H9 (cell line): ENCODE data around the gene SMC3. TPM values are rescaled to one million over a fixed set of nuclear protein-coding genes. Genes with fewer than 3 reads are reported as not detected.

Experiments used
- DNase-seq: peaks from one replicate; pipeline ENCODE4 v3.0.0-alpha.2; 2017
- H2AFZ ChIP-seq: one replicate; pipeline ENCODE4 v1.6.1; 2013; ENCODE audit warnings: mild to moderate bottlenecking, low read length, control low read depth, moderate library complexity
- H2AK5ac ChIP-seq: 2 replicates; pipeline ENCODE4 v1.6.1; 2013; ENCODE audit warnings: low read length, control low read depth, mixed read lengths; ENCODE audit not compliant: insufficient read length
- H2BK120ac ChIP-seq: one replicate; pipeline ENCODE4 v1.6.1; 2013; ENCODE audit warnings: low read depth, mild to moderate bottlenecking, low read length, control low read depth, inconsistent platforms; ENCODE audit not compliant: poor library complexity, severe bottlenecking
- H2BK12ac ChIP-seq: 2 replicates; pipeline ENCODE4 v1.6.1; 2013; ENCODE audit warnings: low read length, control low read depth, mixed read lengths, low read depth; ENCODE audit not compliant: insufficient read length
- H2BK15ac ChIP-seq: 2 replicates; pipeline ENCODE4 v1.6.1; 2013; ENCODE audit warnings: low read depth, low read length, control low read depth
- H2BK20ac ChIP-seq: one replicate; pipeline ENCODE4 v1.6.1; 2013; ENCODE audit warnings: low read depth, mild to moderate bottlenecking, low read length, control low read depth, inconsistent platforms; ENCODE audit not compliant: poor library complexity, severe bottlenecking
- H2BK5ac ChIP-seq: 2 replicates; pipeline ENCODE4 v1.6.1; 2013; ENCODE audit warnings: low read length, control low read depth, mixed read lengths; ENCODE audit not compliant: insufficient read length
- H3K14ac ChIP-seq: 2 replicates; pipeline ENCODE4 v1.6.1; 2013; ENCODE audit warnings: low read length, control low read depth; ENCODE audit not compliant: insufficient read depth
- H3K18ac ChIP-seq: 2 replicates; pipeline ENCODE4 v1.6.1; 2013; ENCODE audit warnings: low read depth, mild to moderate bottlenecking, mixed read lengths, low read length, control low read depth; ENCODE audit not compliant: insufficient read length
- H3K23ac ChIP-seq: 2 replicates; pipeline ENCODE4 v1.6.1; 2013; ENCODE audit warnings: low read length, control low read depth, mixed read lengths, low read depth; ENCODE audit not compliant: insufficient read length
- H3K23me2 ChIP-seq: 2 replicates; pipeline ENCODE4 v1.6.1; 2013; ENCODE audit warnings: low read depth, mild to moderate bottlenecking, mixed read lengths, low read length, control low read depth; ENCODE audit not compliant: insufficient read length, poor library complexity, severe bottlenecking
- H3K27ac ChIP-seq: 2 replicates; pipeline ENCODE4 v1.5.1; 2013; ENCODE audit warnings: low read length, control low read depth, mixed read lengths, low read depth; ENCODE audit not compliant: insufficient read length
- H3K27me3 ChIP-seq: 2 replicates; pipeline ENCODE4 v1.6.1; 2013; ENCODE audit warnings: low read length, control low read depth, inconsistent platforms; ENCODE audit not compliant: insufficient read depth
- H3K4ac ChIP-seq: 2 replicates; pipeline ENCODE4 v1.6.1; 2013; ENCODE audit warnings: low read depth, mild to moderate bottlenecking, control low read depth, inconsistent platforms, low read length, moderate library complexity
- H3K4me1 ChIP-seq: 2 replicates; pipeline ENCODE4 v1.6.1; 2013; ENCODE audit warnings: low read length, control low read depth, inconsistent platforms; ENCODE audit not compliant: insufficient read depth
- H3K4me2 ChIP-seq: 2 replicates; pipeline ENCODE4 v1.6.1; 2013; ENCODE audit warnings: low read length, control low read depth, mixed read lengths; ENCODE audit not compliant: insufficient read length, insufficient read depth
- H3K56ac ChIP-seq: 2 replicates; pipeline ENCODE4 v1.6.1; 2013; ENCODE audit warnings: low read depth, mild to moderate bottlenecking, mixed read lengths, low read length, control low read depth; ENCODE audit not compliant: insufficient read length
- H3K79me1 ChIP-seq: 2 replicates; pipeline ENCODE4 v1.6.1; 2013; ENCODE audit warnings: low read depth, mild to moderate bottlenecking, moderate library complexity, low read length, control low read depth, inconsistent platforms; ENCODE audit not compliant: insufficient read depth, poor library complexity, severe bottlenecking
- H3K79me2 ChIP-seq: 2 replicates; pipeline ENCODE4 v1.6.1; 2013; ENCODE audit warnings: low read length, control low read depth, inconsistent platforms; ENCODE audit not compliant: insufficient read depth
- H3K9ac ChIP-seq: 2 replicates; pipeline ENCODE4 v1.6.1; 2013; ENCODE audit warnings: low read length, control low read depth, mixed read lengths; ENCODE audit not compliant: insufficient read length; ENCODE audit errors: extremely low read depth
- H3K9me3 ChIP-seq: one replicate; pipeline ENCODE4 v1.6.1; 2013; ENCODE audit warnings: low read depth, low read length, inconsistent platforms; ENCODE audit not compliant: control insufficient read depth
- H3T11ph ChIP-seq: one replicate; pipeline ENCODE4 v1.6.1; 2013; ENCODE audit warnings: mild to moderate bottlenecking, low read length, control low read depth, inconsistent platforms
- H4K20me1 ChIP-seq: one replicate; pipeline ENCODE4 v1.6.1; 2013; ENCODE audit not compliant: control insufficient read depth, insufficient read length, insufficient read depth
- H4K5ac ChIP-seq: 2 replicates; pipeline ENCODE4 v1.6.1; 2013; ENCODE audit warnings: low read depth, mild to moderate bottlenecking, mixed read lengths, low read length, control low read depth; ENCODE audit not compliant: insufficient read length
- H4K8ac ChIP-seq: replicated peaks from 2 replicates; pipeline ENCODE4 v1.6.1; 2013; ENCODE audit warnings: low read length, control low read depth, mixed read lengths, low read depth; ENCODE audit not compliant: insufficient read length
- H4K91ac ChIP-seq: 2 replicates; pipeline ENCODE4 v1.6.1; 2013; ENCODE audit warnings: low read depth, mild to moderate bottlenecking, moderate library complexity, mixed read lengths, low read length, control low read depth; ENCODE audit not compliant: insufficient read length
- H3K27ac Mint-ChIP-seq, 3 experiments: 2 replicates in 2 of 3; 3 replicates in 1 of 3; pipeline ENCODE4 v1.8.0; 2020 to 2021; ENCODE audit warnings: mixed read lengths in 3 of 3, mild to moderate bottlenecking in 1 of 3, moderate library complexity in 1 of 3
- H3K27me3 Mint-ChIP-seq: 2 replicates; pipeline ENCODE4 v1.8.0; 2021; ENCODE audit warnings: low read depth, mild to moderate bottlenecking, moderate library complexity, mixed read lengths
- H3K36me3 Mint-ChIP-seq, 3 experiments: 2 replicates in 2 of 3; 3 replicates in 1 of 3; pipeline ENCODE4 v1.8.0; 2020 to 2021; ENCODE audit warnings: low read depth in 3 of 3, mixed read lengths in 3 of 3; ENCODE audit not compliant: insufficient read depth in 1 of 3
- H3K4me1 Mint-ChIP-seq, 2 experiments: 2 replicates each; pipeline ENCODE4 v1.8.0; 2020; ENCODE audit warnings: mixed read lengths in 2 of 2
- H3K4me3 Mint-ChIP-seq, 2 experiments: 2 replicates in 1 of 2; 3 replicates in 1 of 2; pipeline ENCODE4 v1.8.0; 2020 to 2021; ENCODE audit warnings: mild to moderate bottlenecking in 2 of 2, mixed read lengths in 2 of 2, moderate library complexity in 1 of 2
- H3K9me3 Mint-ChIP-seq, 2 experiments: 2 replicates in 1 of 2; 3 replicates in 1 of 2; pipeline ENCODE4 v1.8.0; 2020; ENCODE audit warnings: mild to moderate bottlenecking in 2 of 2, mixed read lengths in 2 of 2, moderate library complexity in 1 of 2
- WGBS: extraction: QIAGEN DNeasy Blood & Tissue Kit; methylation state at CpG from one replicate; pipeline ENCODE4 v1.1.7; 2013; ENCODE audit warnings: missing lambda C conversion rate, low lambda C conversion rate, mixed read lengths; ENCODE audit not compliant: insufficient read length; ENCODE audit errors: extremely low coverage; 5-methylcytosine and 5-hydroxymethylcytosine counted together
- total RNA-seq: library from RNA; stranded (reverse); gene quantifications from 2 replicates; pipeline ENCODE4 v1.2.1, GENCODE V29; 2021
- TF ChIP-seq, protein P1 (sequence below): fragments of 200-600 bp; sonication (generic); conservative IDR thresholded peaks from 3 replicates; pipeline ENCODE4 v1.8.0; 2021; ENCODE audit warnings: antibody characterized with exemption, mild to moderate bottlenecking

SMC3 gene
- total RNA-seq, 1 experiment from 2014 or later = 82.4 TPM

GRCh38 chr10:110615057-110615747 lies 47.7 kb downstream of the SMC3 start:
- TF ChIP-seq, protein P1, sequence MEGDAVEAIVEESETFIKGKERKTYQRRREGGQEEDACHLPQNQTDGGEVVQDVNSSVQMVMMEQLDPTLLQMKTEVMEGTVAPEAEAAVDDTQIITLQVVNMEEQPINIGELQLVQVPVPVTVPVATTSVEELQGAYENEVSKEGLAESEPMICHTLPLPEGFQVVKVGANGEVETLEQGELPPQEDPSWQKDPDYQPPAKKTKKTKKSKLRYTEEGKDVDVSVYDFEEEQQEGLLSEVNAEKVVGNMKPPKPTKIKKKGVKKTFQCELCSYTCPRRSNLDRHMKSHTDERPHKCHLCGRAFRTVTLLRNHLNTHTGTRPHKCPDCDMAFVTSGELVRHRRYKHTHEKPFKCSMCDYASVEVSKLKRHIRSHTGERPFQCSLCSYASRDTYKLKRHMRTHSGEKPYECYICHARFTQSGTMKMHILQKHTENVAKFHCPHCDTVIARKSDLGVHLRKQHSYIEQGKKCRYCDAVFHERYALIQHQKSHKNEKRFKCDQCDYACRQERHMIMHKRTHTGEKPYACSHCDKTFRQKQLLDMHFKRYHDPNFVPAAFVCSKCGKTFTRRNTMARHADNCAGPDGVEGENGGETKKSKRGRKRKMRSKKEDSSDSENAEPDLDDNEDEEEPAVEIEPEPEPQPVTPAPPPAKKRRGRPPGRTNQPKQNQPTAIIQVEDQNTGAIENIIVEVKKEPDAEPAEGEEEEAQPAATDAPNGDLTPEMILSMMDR = no peak
- WGBS = no CpG with 5 or more reads among the region's 2 CpGs
- no peak overlapping the region for H3K4me3 Mint-ChIP-seq

More at GRCh38 chr10:110615057-110615747, 47.7 kb downstream of the SMC3 start:
- H4K8ac ChIP-seq = no peak overlapping the region
- peaks cover 4% of the 10 kb centered on the region; the same call in 1 of the 2 replicates for H3K4me1 ChIP-seq
- no peak overlapping the region for H2BK15ac ChIP-seq
- H4K20me1 ChIP-seq = no peaks in the 10 kb centered on the region
- no peak overlapping the region for H2BK120ac ChIP-seq
- H3K79me2 ChIP-seq = no peaks in the 10 kb centered on the region
- no peak overlapping the region for H2BK5ac ChIP-seq
- no peak overlapping the region for H4K91ac ChIP-seq
- H3K14ac ChIP-seq = no peak overlapping the region; the same call in 1 of the 2 replicates
- H2AK5ac ChIP-seq = no peak overlapping the region
- no peaks in the 10 kb centered on the region for H3K9me3 ChIP-seq
- no peak overlapping the region for H3K9ac ChIP-seq
- H3K18ac ChIP-seq = no peak overlapping the region
- H3K23ac ChIP-seq = no peak overlapping the region
- no peak overlapping the region for H3K56ac ChIP-seq
- H2BK20ac ChIP-seq = no peak overlapping the region
- no peak overlapping the region for H3K27ac ChIP-seq
- Mint-ChIP-seq H3K9me3 (no peaks in the 10 kb centered on the region), H3K36me3 (no peaks in the 10 kb centered on the region), H3K4me1 (peaks cover 27 to 34% of the 10 kb centered on the region in 2 experiments), H3K27ac (peak overlapping the region in 1 of 3 experiments; percentile 1; a peak in 1 of 7 replicates), H3K27me3 (peaks cover 3% of the 10 kb centered on the region)
- no peaks in the 10 kb centered on the region for H3K79me1 ChIP-seq
- H3K4me2 ChIP-seq = no peak overlapping the region
- H4K5ac ChIP-seq = no peak overlapping the region
- H3T11ph ChIP-seq = no peak overlapping the region
- H2BK12ac ChIP-seq = no peak overlapping the region
- no peak for DNase-seq
- H3K4ac ChIP-seq = no peak overlapping the region
- H2AFZ ChIP-seq = no peak overlapping the region
- H3K27me3 ChIP-seq = no peaks in the 10 kb centered on the region
- no peaks in the 10 kb centered on the region for H3K23me2 ChIP-seq
